Stomach smooth muscle (tissue), 2 donors: ENCODE results near the gene MGMT.
A peak's percentile ranks its signal among the peaks of the same experiment; 100 is the strongest.

Experiments used
- H3K27ac ChIP-seq: one replicate; pipeline ENCODE4 v1.7.0; 2013; ENCODE audit warnings: mild to moderate bottlenecking, low read length, inconsistent platforms
- H3K27me3 ChIP-seq, 2 donors: one replicate each; pipeline ENCODE4 v1.7.0; 2013; ENCODE audit warnings: low read length in 2 of 2; ENCODE audit not compliant: insufficient read depth in 2 of 2, control insufficient read depth in 1 of 2
- H3K36me3 ChIP-seq, 2 donors: one replicate each; pipeline ENCODE4 v1.7.0; 2013; ENCODE audit warnings: low read length in 2 of 2; ENCODE audit not compliant: control insufficient read depth in 2 of 2, insufficient read depth in 2 of 2
- H3K4me1 ChIP-seq: one replicate; pipeline ENCODE4 v1.7.0; 2013; ENCODE audit warnings: low read length; ENCODE audit not compliant: control insufficient read depth, insufficient read depth
- H3K4me3 ChIP-seq, 2 donors: one replicate each; pipeline ENCODE4 v1.7.0; 2013; ENCODE audit warnings: low read length in 2 of 2
- H3K9ac ChIP-seq, 2 donors: one replicate each; pipeline ENCODE4 v1.7.0; 2013; ENCODE audit warnings: low read length in 2 of 2, mild to moderate bottlenecking in 1 of 2
- H3K9me3 ChIP-seq, 2 donors: one replicate each; pipeline ENCODE4 v1.7.0; 2013; ENCODE audit warnings: low read length in 2 of 2; ENCODE audit not compliant: control insufficient read depth in 2 of 2
- donor health status: healthy.
- donor health status: Pancreatic carcinoma.

The MGMT gene

GRCh38 chr10:129743738-129744133 is 276.7 kb downstream of the MGMT start:
- no peak overlapping the region for H3K27ac ChIP-seq
- H3K4me1 ChIP-seq = no peaks in the 10 kb centered on the region
- H3K9ac ChIP-seq = no peak overlapping the region
- H3K36me3 ChIP-seq = peaks cover 2 to 4% of the 10 kb centered on the region in 2 donors
- no peak overlapping the region for H3K4me3 ChIP-seq
- H3K9me3 ChIP-seq = peaks cover 11 to 31% of the 10 kb centered on the region in 2 donors
- no peaks in the 10 kb centered on the region for H3K27me3 ChIP-seq

DNA sequence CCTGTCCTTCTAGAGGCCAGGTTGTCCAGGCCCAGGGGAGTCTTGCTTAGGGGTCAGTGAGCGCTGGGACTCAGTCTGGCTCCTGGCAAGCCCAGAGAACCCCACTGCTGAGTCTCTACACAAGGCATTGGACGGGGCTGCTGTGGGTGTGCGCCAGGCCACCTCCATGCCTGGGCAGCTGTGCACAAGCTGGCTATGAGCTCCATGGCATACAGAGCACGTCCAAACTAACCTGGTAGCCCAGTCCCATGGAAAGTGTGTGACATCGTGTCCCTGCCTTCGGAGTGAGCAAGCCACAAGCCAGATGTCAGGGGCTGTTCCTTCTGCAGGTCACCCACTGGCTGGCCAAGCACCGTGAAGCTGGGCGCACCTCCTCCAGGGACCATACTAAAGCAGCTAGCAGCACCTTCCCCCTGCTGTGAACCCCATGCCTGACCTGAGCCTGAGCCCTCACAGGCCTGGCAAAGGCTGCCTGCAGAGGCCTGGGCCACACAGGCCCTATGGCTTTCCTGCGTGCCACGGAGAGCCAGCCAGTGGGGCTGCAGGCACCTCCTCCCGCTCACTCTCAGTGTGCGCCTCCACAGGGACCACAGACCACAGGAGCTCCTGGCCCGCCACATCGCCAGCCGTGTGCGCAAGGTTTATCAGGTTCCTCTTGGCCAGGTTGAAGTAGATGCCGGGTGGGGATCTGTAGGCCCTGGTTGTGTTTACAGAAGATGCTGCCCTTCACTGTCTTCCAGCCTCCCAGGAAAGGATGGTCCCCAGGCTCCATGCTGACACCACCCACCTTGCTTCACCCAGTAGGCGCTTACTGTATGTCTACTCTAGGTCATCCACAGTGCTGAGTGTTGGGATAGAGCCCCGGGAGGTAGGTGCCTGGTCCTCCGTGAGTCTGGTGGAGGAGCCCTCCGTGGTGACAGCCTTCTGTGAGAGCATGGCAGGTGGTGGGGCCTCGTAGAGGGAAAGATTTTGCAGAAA is 277.4 kb downstream of the MGMT start:
- Histone ChIP-seq H3K27ac (no peak overlapping the region), H3K36me3 (peaks cover 2 to 4% of the 10 kb centered on the region in 2 donors), H3K9ac (no peak overlapping the region), H3K9me3 (peaks cover 18 to 38% of the 10 kb centered on the region in 2 donors), H3K4me1 (no peaks in the 10 kb centered on the region), H3K4me3 (no peak overlapping the region), H3K27me3 (no peaks in the 10 kb centered on the region)

DNA sequence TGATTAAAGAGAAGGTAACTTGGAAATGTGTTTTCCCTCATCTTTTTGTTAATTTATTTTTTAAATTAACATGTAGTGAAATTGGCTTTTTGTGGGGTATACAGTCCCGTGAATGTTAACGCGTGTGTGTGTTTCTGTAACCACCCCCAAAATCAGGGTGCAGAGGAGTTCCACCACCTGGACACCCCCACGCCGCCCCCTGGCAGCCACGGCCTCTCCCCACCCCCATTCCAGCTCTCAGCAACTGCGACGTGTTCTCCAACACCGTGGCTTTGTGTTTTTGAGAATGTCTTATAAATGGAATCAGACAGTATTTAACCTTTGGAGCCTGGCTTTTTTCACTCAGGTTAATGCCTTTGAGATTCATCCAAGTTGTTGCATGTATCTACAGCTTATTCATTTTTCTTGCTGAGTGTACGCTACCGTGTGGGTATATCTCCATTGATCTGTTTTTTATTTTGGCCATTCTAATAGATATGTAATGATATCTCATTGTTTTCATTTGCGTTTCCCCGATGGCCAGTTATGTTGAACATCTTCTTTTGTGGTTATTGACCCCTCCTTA is 278.2 kb downstream of the MGMT start:
- Histone ChIP-seq H3K36me3 (peaks cover 2 to 4% of the 10 kb centered on the region in 2 donors), H3K4me1 (no peaks in the 10 kb centered on the region), H3K9ac (no peak overlapping the region), H3K4me3 (no peak overlapping the region), H3K27me3 (no peaks in the 10 kb centered on the region), H3K9me3 (peaks cover 21 to 40% of the 10 kb centered on the region in 2 donors), H3K27ac (no peak overlapping the region)

DNA sequence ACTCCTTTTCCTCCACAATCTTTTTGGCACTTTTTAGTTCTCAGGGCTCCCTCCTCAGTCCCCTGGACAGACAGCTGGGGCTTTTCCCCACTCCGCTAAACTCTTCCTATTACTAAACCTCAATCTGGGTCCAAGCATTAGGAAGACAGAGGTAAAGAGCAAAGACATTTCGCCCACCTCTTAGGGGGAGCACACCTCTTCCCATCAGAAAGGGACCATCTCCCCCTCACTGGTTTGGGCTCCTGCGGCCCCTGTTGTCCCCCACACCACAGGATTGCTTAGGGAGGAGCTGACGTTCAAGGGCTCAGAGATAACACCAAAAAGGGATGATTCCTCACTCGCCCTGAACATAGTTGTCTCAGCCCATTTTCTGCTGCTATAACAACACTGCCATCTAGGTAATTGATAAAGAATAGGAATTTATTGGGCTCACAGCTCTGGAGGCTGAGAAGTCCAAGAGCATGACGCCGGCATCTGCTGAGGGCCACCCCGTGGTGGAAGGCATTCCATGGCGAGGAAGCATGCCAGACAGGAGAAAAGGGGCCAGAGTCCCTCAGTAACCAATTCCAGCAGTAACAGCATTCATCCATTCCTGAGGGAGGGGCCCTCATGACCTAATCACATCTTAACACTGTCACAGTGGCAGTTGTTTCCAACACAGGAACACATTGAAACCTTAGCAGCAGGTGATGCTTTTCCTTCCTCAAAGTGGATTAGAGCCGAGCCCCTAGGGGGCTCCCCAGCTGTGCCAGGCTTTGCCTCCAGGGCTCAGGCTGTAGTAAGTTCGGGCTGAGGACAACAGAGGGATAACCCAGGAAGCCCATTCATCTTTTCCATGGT is 287.4 kb downstream of the MGMT start:
- no peaks in the 10 kb centered on the region for H3K27me3 ChIP-seq
- no peak overlapping the region for H3K9ac ChIP-seq
- H3K4me1 ChIP-seq = no peaks in the 10 kb centered on the region
- H3K4me3 ChIP-seq = no peak overlapping the region
- no peaks in the 10 kb centered on the region for H3K36me3 ChIP-seq
- no peak overlapping the region for H3K27ac ChIP-seq
- H3K9me3 ChIP-seq = peaks cover 3 to 9% of the 10 kb centered on the region in 2 donors

DNA sequence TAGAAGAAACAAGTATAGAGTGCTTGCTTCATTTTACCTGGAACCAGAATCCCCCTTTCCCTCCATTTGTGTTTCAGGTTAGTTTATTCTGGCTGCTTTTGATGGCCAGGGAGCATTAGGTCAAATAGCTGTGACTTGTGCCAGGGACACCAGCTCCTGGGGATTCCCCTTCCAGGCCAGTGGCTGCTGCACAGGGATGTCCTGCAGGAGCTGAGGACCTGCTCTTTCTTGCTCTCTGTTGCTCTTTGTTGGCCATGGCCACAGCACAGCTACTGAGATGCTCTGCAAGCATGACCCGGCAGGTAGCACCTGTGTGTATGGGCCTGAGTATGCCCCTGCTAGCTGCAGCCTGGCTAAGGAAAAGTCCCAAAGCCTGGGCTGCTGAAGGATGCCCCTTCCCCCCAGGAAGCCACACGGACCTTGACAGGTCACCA is 288.1 kb downstream of the MGMT start:
- Histone ChIP-seq H3K4me1 (no peaks in the 10 kb centered on the region), H3K27ac (no peak overlapping the region), H3K4me3 (no peak overlapping the region), H3K36me3 (peaks cover 0 to 4% of the 10 kb centered on the region in 2 donors), H3K9ac (no peak overlapping the region), H3K27me3 (no peaks in the 10 kb centered on the region), H3K9me3 (peaks cover 0 to 6% of the 10 kb centered on the region in 2 donors)

- H3K4me3 ChIP-seq = no peak overlapping the region
- no peaks in the 10 kb centered on the region for H3K4me1 ChIP-seq
- H3K9ac ChIP-seq = no peak overlapping the region
- H3K9me3 ChIP-seq = peaks cover 0 to 6% of the 10 kb centered on the region in 2 donors
- peaks cover under 1 to 4% of the 10 kb centered on the region in 2 donors for H3K36me3 ChIP-seq
- H3K27ac ChIP-seq = no peak overlapping the region
- H3K27me3 ChIP-seq = no peaks in the 10 kb centered on the region
Observed at GRCh38 chr10:129755621-129756020, 288.6 kb downstream of the MGMT start.

DNA sequence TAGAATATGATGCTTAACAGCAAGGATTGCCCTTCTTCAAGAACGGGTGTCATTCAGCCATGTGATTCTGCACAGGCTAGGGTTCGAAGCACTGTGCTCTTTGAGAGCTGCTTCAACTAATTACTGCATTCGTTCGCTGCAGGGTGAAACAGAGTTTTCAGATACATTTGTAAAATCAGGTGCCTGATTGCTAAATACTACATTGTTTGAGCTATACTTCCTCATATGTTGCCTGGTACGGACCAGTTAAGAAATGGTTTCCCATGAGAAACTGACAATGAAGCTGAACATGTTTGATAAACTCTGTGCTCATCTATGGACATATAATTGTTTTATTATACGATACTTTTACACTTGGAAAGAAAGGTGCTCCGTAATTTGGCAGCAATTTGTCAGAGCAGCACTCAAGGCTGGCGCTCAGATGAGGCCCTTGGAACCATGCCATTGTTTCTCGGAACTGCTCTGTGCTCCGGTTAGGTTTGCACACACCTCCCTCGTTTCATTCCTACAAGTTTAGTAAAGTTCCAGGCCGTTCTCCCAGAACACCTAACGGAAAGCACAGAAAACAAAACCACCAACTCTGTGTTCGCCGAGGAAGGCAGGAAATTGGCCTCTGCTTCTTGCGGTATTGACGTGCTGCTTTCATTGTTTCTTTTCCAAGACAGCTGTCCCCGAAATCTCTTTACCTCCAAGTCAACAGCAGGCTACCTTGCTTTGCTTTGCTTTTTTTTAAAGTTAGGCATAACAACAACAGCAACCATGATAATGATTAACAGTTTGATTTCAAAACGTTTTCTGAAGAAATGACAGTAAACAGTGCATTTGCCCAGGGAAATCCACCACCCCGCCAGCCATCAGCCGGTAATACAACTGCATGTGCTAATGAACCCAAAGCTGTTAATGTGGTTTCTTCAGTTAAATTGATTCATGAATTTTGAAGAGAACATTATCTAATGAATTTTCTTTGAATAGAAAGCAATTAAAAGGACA is 290.2 kb downstream of the MGMT start:
- H3K4me1 ChIP-seq = no peaks in the 10 kb centered on the region
- peaks cover 0 to 6% of the 10 kb centered on the region in 2 donors for H3K9me3 ChIP-seq
- H3K27ac ChIP-seq = no peak overlapping the region
- H3K27me3 ChIP-seq = no peaks in the 10 kb centered on the region
- peak overlapping the region; percentile 16 to 55 for H3K9ac ChIP-seq
- H3K4me3 ChIP-seq = peak overlapping the region; percentile 12 to 61
- peaks cover 2 to 4% of the 10 kb centered on the region in 2 donors for H3K36me3 ChIP-seq

DNA sequence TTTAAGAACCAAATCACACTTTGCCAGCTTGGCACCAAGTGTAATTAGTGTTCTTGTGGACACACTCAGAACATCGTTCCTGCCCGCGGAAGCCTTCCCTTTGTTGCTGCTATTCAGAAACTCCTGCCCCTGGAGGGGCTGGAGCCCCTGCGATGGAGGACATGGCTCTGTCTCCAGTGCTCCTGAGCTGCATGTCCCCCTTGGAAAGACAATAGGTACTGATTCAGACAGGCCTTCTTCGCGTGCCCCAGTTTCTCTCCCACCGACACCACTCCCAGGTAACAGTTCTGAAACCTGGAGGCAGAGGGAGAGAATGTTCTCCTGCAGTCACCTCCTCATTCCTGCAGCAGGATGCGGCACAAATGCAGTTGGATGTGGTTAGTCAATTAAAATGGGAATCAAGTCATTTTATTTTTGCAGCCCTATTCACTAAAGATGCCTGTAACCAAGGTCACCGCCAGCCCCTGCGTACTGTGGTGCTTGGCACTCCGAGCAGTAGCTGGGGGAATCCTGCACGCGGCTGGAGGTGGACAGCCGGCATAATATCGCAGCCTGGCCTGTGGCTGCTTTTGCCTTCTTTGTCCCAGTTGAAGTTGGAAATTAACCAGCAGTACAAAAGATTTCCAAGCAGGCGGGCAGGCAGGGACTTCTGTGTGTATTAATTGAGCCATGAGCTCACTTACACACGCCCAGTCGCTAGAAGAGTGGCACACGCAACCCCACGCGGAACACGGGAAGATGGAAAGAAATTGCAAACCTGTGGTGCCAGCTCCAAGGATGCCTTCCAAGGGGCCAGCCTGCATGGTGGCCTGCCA is 291.4 kb downstream of the MGMT start:
- no peak overlapping the region for H3K27ac ChIP-seq
- H3K4me1 ChIP-seq = no peaks in the 10 kb centered on the region
- H3K4me3 ChIP-seq = no peak overlapping the region
- no peaks in the 10 kb centered on the region for H3K27me3 ChIP-seq
- H3K9ac ChIP-seq = no peak overlapping the region
- peaks cover 2 to 7% of the 10 kb centered on the region in 2 donors for H3K36me3 ChIP-seq
- peaks cover 0 to 6% of the 10 kb centered on the region in 2 donors for H3K9me3 ChIP-seq

- Histone ChIP-seq H3K4me3 (no peak overlapping the region), H3K27ac (no peak overlapping the region), H3K36me3 (peaks cover 2 to 7% of the 10 kb centered on the region in 2 donors)
Observed at GRCh38 chr10:129759214-129760002, 292.4 kb downstream of the MGMT start.

More at GRCh38 chr10:129759214-129760002, 292.4 kb downstream of the MGMT start:
- H3K4me1 ChIP-seq = no peaks in the 10 kb centered on the region
- peaks cover 0 to 2% of the 10 kb centered on the region in 2 donors for H3K9me3 ChIP-seq
- no peak overlapping the region for H3K9ac ChIP-seq
- no peaks in the 10 kb centered on the region for H3K27me3 ChIP-seq
